Measurements from ENCODE around the gene NPLOC4.
A peak's percentile ranks its signal among the peaks of the same experiment; 100 is the strongest.
"Not testable (repeated sequence)": the region's sequence is repeated elsewhere in the genome, so short reads cannot be mapped to it uniquely, and the experiment has no call there.

The NPLOC4 gene

DNA sequence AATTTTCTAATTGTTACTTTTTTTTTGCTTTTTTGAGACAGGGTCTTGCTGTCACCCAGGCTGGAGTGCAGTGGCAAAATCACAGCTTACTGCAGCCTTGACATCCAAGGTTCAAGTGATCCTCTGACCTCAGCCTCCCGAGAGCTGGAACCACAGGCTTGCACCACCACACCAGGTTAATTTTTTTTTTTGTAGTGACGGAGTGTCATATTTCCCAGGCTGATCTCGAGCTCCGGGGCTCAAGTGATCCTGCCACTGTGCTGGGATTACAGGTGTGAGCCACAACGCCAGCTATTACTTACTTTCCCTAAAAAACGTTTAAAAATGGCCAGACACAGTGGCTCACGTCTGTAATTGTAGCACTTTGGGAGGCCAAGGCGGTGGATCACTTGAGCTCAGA is 6.6 kb downstream of the NPLOC4 start:
- no peak for DNase-seq

DNA sequence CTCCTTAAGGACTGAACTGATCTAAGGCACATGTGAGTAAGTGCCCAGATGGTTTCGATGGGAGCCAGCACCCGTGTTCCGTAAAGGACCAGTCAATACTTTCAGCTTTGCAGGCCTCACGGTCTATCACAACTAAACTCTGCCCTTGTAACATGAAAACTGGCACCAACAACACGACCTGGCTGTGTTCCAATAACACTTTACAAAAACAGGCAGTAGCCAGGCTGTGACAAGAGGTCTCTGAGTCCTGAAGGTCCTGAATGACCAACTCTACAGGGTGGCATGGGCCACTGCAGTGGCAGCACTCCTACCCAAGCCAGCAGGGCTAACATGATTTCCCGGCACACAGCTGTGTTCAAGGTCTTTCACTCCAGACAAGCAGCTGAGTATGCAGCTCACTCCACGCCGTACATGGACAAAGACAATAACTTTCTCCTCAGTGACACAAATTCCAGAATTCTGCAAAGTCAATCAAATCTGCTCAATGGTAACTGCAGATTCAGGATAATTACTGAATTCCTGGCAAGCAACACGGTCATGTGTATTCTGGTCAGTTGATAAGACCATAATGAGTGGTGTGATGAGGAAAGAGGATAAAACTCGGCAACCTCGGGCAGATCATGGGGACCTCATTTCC is 15.3 kb downstream of the NPLOC4 start:
- DNase-seq, result no peak

DNA sequence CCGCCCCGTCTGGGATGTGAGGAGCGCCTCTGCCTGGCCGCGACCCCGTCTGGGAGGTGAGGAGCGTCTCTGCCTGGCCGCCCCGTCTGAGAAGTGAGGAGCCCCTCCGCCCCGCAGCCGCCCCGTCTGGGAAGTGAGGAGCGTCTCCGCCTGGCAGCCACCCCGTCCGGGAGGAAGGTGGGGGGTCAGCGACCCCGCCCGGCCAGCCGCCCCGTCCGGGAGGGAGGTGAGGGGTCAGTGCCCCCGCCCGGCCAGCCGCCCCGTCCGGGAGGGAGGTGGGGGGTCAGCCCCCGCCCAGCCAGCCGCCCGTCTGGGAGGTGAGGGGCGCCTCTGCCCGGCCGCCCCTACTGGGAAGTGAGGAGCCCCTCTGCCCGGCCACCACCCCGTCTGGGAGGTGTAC is 18.6 kb downstream of the NPLOC4 start:
- DNase-seq, result not testable (repeated sequence)

DNA sequence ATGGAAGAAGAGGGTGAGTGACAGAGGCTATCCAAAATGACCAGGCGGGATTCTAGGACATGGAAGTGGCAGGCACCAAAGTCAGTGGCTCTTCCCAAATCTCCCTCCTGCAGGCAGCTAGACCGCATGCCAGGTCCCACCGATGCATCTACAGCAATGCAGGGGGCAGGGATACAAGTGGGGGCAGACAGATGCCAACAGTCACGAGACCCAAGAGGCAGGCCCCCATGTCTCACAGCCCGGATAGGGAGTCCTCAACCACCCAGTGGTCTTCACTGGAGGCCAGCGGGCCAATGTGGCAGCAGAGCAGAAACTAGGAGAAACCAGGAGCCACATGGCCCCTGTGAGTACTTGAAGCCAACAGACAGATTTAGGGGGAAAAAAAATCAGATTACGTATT is 20.0 kb downstream of the NPLOC4 start:
- no peak for DNase-seq

DNA sequence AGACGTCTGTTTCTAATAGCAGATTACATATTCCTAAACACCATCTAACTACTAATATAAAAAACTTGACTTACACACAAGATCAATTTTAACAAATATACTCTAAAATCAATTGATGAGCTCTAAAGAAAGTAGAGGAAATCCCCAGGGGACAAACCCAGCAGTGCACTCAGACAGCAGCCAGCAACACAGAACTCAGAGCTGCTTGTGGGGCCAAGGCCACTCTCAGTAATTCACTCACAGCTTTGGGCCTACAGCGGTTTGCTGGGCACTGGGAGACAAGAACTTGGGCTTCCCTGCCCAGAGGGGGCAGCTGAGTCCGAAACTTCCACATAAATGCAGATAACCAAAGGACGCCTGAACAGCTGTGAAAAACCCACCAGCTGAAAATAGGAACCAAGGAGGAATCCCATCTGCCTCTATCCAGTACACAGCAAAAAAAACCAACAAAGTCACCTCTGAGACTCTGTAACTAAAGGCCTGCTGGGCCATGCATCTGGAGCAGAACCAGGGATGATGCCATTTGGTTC is 21.4 kb downstream of the NPLOC4 start:
- DNase-seq, result no peak

DNA sequence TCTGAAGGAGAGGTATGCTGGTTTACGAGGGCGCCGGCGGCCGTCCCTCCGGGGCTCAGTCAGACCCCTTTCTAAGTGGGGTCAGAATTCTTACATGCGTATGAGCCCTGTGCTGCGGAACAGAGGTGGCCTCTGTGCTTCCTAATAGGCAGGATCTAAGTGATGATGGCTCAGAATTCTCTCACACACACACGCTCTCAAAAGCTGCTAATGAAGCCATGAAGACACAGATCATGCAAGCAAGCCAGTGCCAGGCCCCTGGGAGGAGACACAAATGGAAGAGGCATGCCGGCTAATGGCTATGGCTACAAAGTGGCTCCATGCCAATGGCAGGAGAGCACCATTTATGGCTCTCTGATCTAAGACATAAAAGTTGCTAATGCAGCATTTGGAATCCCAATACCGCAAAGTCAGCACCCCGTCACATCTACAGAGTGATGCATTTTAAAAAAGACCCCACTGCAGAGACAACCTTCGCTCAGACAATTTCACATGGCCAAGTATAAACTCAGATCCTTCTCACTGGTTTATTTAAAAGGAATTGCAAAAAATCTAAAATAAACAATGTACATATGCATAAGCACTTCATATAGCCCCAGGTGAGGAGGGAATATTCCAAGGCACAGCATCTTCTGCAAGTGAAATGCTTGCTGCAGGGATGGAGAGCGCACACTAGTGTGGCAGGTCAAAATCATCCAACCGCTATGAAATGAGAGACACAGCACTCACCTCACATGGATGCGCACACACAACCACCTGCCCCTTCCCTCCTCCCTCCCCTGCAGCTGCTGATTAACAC is 24.5 kb downstream of the NPLOC4 start:
- no peak for DNase-seq

DNA sequence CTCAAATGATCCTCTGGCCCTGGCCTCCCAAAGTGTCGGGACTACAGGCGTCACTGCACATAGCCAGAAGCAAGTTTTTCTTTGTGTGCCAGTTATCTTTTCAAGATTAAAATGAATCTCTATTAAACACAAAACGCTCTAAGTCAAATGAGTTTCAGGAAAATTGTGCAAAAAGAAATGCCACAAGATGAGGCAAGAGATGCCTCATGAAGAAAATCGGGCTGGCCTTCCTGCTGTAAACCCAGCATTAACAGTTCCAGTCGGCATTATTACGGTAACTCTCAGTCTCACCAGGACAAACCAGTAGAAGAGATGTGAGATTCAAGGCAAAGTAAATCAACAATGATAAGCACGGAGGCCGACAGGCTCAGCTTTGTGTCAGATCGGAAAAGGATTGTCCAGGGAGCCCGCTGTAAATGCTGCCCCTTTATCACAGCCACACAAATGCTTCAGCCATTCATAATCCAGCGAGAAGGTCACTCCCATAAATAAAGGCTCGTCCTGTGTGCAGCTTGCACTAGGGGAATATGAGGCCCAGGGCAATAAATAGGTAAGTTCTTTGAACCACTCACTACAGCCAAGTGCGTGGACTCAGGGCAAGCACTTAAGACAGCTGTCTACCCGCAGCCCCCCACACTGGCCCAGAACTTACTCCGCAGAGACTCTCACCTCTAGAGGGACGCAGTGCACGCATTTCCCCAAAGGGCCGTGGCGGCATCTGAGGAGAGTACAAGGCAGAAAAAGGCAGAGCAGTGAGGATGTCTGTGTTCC is 27.2 kb downstream of the NPLOC4 start:
- no peak for DNase-seq

DNA sequence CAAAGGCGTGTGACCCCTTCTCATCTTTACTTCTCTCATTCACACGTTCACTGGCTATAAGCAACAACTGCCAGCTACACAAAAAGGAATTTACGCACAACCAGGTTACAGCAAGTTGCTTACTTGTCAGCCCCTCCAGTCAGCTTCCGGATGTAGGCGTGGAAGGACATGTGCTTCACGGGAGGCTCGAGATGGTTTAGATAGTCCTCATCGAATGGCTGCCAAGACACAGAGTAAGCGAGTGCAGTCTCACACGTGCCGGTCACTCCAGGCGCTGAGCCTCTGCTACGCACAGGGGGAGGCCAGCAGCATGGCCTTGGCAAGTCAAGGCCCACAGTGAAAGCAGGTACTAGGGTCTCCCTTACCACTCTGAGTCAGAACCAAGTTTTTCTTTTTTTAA is 28.3 kb downstream of the NPLOC4 start:
- DNase-seq, result no peak

DNA sequence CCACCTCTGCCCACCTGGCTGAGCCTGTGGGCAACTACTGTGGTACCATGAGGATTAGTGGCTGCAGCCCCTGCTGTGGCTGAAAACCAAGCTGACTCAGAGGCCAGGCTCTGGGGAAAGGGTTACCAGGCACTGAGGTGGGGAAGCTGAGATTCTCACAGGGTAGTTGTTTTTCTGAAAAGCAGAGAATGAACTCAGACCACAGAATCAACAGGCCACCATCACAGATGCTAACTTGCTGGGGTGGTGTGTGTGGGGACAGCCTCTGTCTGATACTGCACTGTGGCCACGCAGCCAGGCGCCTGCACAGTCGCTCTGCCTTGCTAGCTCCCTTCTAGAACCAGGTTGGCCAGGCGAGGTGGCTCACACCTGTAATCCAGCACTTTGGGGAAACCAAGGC is 28.8 kb downstream of the NPLOC4 start:
- DNase-seq, result no peak

DNA sequence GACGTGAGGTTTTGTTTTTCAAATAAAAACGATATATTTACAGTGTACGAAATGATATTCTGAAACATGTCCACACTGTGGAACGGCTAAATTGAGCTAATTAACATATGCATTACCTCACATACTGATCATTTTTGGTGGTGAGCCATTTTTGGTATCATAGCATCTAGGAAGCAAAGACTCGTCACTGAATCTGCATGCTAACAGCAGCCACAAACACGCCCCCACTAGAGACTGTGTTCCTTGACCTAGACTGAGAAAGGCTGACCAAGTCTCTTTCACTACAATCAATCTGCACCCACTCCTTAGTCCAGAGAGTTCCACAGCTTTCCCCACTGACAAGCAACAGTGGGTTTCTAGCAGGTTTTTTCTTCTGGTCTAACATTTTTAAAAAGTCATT is 29.5 kb downstream of the NPLOC4 start:
- no peak for DNase-seq

DNA sequence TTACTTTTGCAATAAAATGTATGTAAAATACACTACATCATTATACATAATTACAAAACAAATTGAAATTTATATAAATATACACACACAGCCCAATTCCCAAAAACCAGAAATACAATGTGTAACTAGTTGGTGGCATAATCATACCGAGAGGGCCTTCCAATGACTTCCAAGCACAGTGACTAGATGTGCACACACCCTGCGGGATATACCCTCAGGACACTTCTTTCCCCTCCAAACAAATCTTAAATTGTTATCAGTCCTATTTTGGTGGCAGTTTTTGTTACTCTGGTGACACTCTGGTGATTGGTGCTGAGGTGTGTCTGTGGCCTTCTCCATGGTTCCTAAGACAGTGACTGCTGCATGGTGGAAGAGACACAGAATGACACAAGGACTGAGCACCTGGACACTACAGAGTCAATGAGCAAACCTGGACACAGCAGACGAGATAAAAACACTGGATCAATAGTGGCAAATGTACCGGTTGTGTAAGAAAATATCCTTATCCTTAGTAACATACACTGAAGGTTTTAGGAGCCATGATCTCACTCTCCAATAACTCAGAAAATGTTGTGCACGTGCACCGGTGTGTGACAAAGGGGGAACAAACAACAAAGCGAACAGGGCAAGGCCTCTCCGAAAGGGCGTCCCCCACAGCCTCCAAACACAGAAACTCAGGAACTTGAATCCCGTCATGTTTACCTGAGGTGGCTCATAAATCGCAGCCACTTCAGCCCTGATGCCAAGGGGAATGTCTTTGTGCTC is 32.9 kb downstream of the NPLOC4 start:
- DNase-seq, result no peak

DNA sequence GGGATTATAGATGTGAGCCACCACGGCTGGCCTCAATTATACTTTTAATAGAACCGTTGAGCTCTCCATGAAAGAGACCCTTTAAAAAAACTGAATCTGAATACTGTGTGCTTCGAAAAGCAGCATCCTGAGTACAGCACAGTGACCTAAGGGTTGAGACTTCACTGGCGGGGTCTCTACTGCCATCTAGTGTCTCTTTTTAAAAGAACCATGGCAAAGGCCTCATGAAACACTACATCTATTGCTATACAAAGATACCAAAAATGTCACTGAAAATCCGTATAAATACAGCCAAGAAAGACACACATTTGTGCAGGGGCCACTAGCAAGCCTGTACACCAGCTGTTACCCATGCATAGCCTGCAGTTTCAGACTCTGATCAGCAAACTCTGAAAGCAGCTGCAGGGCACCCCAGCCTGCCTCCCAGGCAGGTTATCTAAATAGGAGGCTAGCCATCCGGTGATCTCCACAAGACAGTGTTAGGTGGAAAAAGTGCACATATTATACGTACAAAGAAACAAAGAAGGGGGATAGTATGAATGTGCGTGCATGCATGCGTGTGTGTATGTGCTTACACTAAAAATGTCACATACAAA is 35.3 kb downstream of the NPLOC4 start:
- peak; percentile 16 to 28 for DNase-seq

DNA sequence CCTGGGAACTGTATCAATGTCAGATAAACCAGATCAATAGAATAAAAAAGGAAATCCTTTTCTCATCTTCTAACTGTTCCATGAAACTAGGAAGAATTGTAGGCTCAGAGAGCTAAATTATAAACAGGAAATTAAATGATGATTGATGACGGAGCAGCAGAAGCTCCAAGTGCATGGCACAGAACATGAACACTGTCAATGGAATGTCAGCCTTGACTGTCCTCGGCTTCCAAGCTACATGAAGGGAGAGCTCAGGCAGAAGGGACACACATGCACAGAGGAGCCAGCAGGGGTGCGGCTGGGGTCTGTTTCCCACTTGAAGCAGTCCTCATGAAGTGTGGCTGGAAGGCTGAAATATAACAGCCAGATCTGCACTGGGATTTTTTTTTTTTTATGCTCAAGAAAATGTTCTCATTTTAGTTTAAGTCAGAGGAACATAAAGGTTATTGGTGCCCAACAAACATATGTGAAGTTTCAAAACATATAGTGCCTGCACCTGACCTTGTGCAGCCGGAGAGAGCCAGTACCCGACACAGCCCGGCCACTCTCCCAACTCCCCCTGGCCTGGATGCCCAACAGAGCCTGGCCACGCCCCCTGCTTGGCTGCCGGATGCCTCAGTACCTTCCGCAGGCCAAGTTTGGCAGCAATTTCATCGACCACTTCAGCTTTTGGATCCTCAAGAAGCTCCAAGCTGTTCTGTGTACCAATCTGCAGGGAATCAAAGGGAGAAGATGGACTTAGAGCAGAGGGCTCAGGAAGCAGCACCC is 37.0 kb downstream of the NPLOC4 start:
- DNase-seq, result no peak

DNA sequence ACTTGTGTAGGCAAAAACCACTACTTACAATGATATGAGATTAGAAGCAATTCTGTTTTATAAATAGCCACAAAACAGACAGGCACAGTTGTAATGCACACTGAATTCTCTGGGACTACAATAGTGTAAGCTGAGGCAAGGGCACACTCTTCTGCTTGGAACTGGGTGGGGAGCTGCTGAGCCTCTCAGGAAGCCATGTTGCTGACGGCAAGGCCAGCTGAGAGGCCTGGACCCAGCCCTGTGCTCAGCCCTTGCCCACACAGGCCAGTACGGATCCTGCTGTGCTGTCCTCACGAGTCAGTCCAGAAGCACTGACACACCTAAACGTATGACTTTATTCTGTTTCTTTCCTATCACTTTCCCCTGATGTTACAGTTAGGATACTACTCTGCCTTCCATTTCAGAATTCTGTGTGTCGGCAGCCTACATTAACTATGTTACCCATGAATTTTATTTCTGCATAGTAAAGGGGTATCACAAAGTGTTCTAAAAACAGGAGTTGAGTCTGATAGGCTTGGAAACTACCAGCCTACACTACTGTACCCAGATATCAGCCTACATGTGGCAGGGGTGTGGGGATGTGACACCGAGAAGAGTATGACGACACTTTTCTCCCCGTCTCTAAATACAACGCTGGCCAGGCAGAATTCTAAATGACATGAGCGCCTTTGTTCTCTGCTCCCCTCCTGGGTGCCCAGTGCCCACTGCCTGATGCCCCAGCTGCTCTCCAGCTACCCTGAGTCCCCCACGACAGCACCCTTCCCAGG is 43.6 kb downstream of the NPLOC4 start:
- no peak for DNase-seq

DNA sequence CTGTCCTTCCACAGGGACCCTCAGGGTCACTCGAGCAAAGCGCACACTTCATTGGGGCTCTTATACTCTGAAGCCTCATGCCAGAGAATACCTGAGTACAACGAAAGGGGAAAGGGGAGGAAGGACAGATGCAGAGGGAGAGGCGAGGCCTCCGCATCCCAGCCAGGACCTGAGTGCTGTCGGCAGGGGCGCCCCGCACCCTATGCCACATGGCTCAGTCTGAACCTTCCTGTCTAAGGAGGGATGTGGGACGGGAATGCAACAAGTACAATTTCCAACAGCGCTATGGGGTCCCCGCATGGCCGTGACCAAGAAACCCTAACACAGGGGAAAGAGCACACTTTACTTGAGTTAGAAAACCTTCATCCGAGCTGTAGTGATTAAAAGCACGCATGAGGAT is 44.9 kb downstream of the NPLOC4 start:
- DNase-seq, result no peak

DNA sequence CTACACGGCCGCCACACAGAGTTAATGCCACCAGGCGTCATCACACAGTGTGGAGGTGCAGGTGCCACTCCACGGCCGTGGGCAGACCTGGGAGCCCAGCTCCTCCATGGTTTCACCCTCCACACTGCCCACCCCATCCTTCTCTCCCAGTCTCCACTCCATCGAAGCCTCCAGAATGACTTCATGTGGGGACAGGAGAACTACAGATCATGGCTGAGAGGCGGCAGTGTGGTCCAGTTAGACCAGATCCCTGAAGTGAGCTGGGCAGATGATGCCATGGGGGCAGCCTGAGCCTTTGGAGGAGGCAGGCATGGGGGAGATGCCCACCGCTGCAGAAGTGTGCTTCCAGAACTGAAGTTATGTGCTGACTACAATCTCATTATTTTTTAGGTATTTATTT is 46.8 kb downstream of the NPLOC4 start:
- no peak for DNase-seq

DNA sequence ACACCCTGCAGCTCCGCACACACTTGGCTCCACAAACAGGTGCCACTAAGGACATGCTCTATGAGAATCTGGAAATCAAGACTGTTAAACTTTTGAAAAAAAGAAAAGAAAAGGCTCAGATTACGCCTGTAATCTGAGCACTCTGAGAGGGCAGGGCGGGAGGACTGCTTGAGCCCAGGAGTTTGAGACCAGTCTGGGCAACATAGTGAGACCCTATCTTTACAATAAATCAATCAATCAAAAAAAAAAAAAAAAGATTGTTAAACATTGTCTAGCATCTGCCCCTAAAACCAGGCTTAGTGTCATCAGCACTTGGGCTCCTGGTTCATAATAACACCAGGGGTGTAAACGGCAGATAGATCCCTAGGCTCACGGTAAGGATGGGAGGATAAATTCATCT is 47.3 kb downstream of the NPLOC4 start:
- no peak for DNase-seq

DNA sequence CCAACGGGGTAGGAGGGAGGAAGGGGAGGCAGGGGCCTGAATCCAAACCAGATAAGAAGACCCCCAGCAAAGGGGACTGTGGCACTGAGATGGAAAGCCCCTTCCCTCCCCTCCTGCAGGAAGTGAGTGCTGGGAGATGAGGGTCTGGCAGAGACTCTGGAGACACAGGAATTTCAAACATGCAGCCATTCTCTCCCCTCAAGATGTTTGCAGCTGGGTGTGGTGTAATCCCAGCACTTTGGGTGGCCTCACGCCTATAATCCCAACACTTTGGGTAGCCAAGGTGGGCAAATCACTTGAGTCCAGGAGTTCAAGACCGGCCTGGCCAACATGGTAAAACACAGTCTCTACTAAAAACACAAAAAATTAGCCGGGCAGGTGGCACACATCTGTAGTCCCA is 50.8 kb downstream of the NPLOC4 start:
- DNase-seq, result no peak

DNA sequence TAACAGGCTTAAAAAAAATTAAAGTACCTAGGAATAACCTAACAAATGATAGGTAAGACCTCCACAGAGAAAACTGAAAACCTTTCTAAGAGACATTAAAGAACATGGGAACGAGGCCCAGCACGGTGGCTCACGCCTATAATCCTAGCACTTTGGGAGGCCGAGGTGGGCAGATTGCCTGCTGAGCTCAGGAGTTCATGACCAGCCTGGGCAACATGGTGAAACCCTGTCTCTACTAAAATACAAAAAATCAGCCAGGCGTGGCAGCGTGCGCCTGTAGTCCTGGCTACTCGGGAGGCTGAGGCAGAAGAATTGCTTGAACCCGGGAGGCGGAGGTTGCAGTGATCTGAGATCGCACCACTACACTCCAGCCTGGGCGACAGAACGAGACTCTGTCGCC is 52.1 kb downstream of the NPLOC4 start:
- DNase-seq, result not testable (repeated sequence)

DNA sequence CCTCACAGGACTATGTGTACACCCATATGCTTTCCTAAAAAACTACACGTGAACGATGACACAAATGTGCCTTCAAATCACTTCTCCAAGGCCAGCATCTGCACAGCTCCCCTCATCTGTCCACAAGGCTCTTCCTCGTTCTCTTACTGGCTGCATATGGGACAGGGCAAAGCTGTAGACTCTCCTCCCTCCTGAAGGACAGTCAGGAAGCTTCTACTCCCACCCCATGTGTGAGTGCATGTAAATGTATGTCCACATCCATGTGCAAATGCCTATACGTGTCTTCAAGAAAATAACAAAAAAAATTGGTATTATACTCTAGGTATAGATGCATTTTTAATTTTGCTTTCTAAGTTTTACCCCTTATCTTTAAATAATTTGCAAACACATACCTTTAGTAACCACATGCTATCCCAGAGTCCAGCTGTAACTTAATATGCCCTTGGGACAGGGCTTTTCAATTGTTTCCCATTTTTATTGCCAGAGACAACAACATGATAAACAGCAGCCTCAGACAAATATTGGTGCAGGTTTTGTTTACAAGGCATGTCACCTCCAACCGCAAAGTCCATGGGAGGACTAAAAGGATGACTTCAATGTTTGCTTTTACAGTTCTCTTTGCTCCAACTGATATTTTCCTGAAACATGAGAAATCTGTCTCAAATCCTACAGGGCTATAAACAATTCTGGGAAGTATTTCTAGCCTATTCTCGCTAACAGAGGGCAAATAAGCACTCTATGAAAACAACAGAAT is 53.1 kb downstream of the NPLOC4 start:
- DNase-seq, result no peak
